Measurements from ENCODE around the gene ABCA2. TPM values are rescaled to one million over a fixed set of nuclear protein-coding genes. Genes with fewer than 3 reads are reported as not detected.
A peak's percentile ranks its signal among the peaks of the same experiment; 100 is the strongest.

ABCA2 gene
- total RNA-seq, 1 experiment from 2014 or later, result 19.2 TPM

DNA sequence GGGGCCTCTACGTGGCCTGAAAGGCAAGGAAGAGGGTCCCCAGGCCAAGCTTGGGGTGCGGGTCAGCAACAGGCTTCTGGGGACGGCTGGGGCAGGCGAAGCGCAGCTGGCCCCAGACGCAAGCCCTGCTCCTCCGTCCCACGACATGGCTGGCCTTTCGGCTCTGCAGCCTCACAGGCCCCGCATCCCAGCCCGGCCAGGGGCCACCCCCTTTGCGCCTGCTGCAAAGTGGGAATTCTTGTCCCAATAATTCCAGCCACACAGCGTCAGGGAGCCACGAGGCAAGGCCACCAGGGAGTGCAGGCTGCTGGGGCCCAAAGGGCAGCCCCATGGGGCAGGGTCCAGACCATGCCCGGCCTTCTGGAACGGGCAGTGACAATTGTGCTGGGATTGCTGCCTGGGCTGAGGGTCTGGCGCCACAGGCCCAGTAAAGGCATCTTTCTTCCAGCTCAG is 26.9 kb upstream of the ABCA2 start:
- H3K9me3 Mint-ChIP-seq, result no peaks in the 10 kb centered on the region
- no peak for TF ChIP-seq SP1 (CRISPR knock-in tag; conservative IDR thresholded peaks at IDR 0.05)
- TF ChIP-seq, protein P1, sequence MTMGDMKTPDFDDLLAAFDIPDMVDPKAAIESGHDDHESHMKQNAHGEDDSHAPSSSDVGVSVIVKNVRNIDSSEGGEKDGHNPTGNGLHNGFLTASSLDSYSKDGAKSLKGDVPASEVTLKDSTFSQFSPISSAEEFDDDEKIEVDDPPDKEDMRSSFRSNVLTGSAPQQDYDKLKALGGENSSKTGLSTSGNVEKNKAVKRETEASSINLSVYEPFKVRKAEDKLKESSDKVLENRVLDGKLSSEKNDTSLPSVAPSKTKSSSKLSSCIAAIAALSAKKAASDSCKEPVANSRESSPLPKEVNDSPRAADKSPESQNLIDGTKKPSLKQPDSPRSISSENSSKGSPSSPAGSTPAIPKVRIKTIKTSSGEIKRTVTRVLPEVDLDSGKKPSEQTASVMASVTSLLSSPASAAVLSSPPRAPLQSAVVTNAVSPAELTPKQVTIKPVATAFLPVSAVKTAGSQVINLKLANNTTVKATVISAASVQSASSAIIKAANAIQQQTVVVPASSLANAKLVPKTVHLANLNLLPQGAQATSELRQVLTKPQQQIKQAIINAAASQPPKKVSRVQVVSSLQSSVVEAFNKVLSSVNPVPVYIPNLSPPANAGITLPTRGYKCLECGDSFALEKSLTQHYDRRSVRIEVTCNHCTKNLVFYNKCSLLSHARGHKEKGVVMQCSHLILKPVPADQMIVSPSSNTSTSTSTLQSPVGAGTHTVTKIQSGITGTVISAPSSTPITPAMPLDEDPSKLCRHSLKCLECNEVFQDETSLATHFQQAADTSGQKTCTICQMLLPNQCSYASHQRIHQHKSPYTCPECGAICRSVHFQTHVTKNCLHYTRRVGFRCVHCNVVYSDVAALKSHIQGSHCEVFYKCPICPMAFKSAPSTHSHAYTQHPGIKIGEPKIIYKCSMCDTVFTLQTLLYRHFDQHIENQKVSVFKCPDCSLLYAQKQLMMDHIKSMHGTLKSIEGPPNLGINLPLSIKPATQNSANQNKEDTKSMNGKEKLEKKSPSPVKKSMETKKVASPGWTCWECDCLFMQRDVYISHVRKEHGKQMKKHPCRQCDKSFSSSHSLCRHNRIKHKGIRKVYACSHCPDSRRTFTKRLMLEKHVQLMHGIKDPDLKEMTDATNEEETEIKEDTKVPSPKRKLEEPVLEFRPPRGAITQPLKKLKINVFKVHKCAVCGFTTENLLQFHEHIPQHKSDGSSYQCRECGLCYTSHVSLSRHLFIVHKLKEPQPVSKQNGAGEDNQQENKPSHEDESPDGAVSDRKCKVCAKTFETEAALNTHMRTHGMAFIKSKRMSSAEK (CRISPR knock-in tag; IDR thresholded peaks at IDR 0.05; ENCODE audit: borderline replicate concordance), result no peak
- TF ChIP-seq PRRX2 (CRISPR knock-in tag; IDR thresholded peaks at IDR 0.05), result no peak
- TF ChIP-seq, protein P2, sequence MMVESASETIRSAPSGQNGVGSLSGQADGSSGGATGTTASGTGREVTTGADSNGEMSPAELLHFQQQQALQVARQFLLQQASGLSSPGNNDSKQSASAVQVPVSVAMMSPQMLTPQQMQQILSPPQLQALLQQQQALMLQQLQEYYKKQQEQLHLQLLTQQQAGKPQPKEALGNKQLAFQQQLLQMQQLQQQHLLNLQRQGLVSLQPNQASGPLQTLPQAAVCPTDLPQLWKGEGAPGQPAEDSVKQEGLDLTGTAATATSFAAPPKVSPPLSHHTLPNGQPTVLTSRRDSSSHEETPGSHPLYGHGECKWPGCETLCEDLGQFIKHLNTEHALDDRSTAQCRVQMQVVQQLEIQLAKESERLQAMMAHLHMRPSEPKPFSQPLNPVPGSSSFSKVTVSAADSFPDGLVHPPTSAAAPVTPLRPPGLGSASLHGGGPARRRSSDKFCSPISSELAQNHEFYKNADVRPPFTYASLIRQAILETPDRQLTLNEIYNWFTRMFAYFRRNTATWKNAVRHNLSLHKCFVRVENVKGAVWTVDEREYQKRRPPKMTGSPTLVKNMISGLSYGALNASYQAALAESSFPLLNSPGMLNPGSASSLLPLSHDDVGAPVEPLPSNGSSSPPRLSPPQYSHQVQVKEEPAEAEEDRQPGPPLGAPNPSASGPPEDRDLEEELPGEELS (CRISPR knock-in tag; IDR thresholded peaks at IDR 0.05), result 0 out of 2 replicates have a peak, but pooled peaks have one; percentile 6
- ATAC-seq (no peak), DNase-seq (ENCODE audit: low spot score) (no peak)
- no peaks in the 10 kb centered on the region for H3K36me3 Mint-ChIP-seq
- no peak overlapping the region for H3K4me3 Mint-ChIP-seq
- peaks cover 29% of the 10 kb centered on the region for H3K27me3 Mint-ChIP-seq (ENCODE audit: low read depth)
- CTCF ChIA-PET, result interaction anchor here (1.2 to 10.4 kb wide), 9 partner anchors 8 to 383 kb away, joined by 3 to 240 read pairs (median 10); partner anchors contain the start of genes ABCA2, NPDC1, PAXX and RNF224
- H3K27ac Mint-ChIP-seq, result no peak overlapping the region
- 0 out of 2 replicates have a peak, but pooled peaks cover 2% of the 10 kb centered on the region for H3K4me1 Mint-ChIP-seq
- POLR2A ChIA-PET, result interaction anchor here (1.0 to 1.3 kb wide), 2 partner anchors 32 to 146 kb away, joined by 3 to 4 read pairs; partner anchors contain the start of genes MAN1B1 and TPRN

DNA sequence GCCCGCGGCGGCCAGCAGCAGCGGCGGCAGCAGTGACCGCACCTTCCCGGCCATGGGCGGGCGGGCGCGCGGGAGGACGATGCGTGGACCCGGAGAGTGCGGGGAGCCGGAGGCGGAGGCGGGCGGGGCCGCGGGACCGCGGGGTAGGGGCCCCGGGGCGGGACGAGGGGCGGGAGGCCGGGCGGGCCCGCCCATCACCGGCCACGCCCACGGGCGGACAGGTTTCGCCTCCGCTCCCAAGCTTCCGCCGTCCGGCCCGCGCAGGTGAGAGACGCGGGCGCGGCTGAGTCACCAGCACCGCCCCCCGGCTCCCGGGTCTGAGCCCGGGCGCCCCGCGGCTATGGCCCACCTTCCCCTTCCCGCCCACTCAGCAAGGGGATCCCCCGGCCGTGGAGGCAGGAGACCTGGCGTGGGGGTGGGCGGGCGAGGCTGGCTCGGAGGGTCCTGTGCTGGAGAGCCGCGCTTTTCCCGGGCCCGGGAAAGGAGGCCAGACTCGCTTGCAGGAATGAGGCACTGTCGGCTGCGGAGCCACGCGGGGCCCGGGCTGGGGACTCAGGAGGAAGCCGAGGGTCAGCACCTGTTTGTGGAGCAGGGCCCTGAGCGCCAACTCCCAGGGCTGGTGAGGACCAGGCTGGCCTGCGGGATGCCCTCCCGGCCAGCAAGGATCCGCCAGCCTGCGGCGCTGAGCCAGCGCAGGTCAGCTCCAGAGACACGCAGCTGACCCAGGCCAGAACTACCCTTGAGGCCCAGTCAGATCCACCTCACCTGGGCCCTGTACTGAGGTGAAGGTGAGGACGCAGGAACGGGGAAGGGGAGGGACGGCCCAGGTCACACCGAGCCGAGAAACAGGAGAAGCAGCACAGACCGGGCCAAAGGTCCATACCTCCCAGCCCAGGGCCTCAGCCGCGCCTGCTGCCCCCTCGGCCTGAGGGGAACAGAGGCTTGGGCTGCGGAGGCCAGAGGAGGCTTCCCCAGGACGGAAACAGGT is 26.2 kb upstream of the ABCA2 start, which contains the start of gene ENTPD2:
TSS of gene ENTPD2 (minus strand) at position 118 of the 988 bp plus-strand sequence. CDS start at position 54, 64 bp downstream.
- Mint-ChIP-seq H3K36me3 (no peaks in the 10 kb centered on the region), H3K4me1 (peaks cover 6% of the 10 kb centered on the region; the same call in 1 of the 2 replicates), H3K27ac (no peak within 1 kb of the TSS), H3K4me3 (peak within 1 kb of the TSS; percentile 45), H3K9me3 (no peaks in the 10 kb centered on the region), H3K27me3 (ENCODE audit: low read depth) (peaks cover 37% of the 10 kb centered on the region)
- ChIA-PET POLR2A (interaction anchor here (1.0 kb wide), 1 partner anchor 32 kb away, joined by 3 read pairs; the partner anchor contains the start of gene MAN1B1), CTCF (interaction anchor here (0.7 to 10.4 kb wide), 10 partner anchors 13 to 383 kb away, joined by 3 to 240 read pairs (median 4); partner anchors contain the start of genes ABCA2, PAXX, RNF224 and SAPCD2)
- ATAC-seq (peak; percentile 52), DNase-seq (ENCODE audit: low spot score) (peak; percentile 56)
- TF ChIP-seq, protein P3, sequence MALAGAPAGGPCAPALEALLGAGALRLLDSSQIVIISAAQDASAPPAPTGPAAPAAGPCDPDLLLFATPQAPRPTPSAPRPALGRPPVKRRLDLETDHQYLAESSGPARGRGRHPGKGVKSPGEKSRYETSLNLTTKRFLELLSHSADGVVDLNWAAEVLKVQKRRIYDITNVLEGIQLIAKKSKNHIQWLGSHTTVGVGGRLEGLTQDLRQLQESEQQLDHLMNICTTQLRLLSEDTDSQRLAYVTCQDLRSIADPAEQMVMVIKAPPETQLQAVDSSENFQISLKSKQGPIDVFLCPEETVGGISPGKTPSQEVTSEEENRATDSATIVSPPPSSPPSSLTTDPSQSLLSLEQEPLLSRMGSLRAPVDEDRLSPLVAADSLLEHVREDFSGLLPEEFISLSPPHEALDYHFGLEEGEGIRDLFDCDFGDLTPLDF (CRISPR knock-in tag; IDR thresholded peaks at IDR 0.05), result no peak
- TF ChIP-seq NR1H2 (CRISPR knock-in tag; IDR thresholded peaks at IDR 0.05), result no peak
- TF ChIP-seq, protein P2 (CRISPR knock-in tag; IDR thresholded peaks at IDR 0.05), result 0 out of 2 replicates have a peak, but pooled peaks have one; percentile 24
- no peak for TF ChIP-seq ZBTB21 (CRISPR knock-in tag; IDR thresholded peaks at IDR 0.05; ENCODE audit: borderline replicate concordance)
- TF ChIP-seq HMGA2 (CRISPR knock-in tag; IDR thresholded peaks at IDR 0.05), result no peak
- TF ChIP-seq, protein P4, sequence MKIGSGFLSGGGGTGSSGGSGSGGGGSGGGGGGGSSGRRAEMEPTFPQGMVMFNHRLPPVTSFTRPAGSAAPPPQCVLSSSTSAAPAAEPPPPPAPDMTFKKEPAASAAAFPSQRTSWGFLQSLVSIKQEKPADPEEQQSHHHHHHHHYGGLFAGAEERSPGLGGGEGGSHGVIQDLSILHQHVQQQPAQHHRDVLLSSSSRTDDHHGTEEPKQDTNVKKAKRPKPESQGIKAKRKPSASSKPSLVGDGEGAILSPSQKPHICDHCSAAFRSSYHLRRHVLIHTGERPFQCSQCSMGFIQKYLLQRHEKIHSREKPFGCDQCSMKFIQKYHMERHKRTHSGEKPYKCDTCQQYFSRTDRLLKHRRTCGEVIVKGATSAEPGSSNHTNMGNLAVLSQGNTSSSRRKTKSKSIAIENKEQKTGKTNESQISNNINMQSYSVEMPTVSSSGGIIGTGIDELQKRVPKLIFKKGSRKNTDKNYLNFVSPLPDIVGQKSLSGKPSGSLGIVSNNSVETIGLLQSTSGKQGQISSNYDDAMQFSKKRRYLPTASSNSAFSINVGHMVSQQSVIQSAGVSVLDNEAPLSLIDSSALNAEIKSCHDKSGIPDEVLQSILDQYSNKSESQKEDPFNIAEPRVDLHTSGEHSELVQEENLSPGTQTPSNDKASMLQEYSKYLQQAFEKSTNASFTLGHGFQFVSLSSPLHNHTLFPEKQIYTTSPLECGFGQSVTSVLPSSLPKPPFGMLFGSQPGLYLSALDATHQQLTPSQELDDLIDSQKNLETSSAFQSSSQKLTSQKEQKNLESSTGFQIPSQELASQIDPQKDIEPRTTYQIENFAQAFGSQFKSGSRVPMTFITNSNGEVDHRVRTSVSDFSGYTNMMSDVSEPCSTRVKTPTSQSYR (CRISPR knock-in tag; IDR thresholded peaks at IDR 0.05), result no peak
- TF ChIP-seq, protein P5, sequence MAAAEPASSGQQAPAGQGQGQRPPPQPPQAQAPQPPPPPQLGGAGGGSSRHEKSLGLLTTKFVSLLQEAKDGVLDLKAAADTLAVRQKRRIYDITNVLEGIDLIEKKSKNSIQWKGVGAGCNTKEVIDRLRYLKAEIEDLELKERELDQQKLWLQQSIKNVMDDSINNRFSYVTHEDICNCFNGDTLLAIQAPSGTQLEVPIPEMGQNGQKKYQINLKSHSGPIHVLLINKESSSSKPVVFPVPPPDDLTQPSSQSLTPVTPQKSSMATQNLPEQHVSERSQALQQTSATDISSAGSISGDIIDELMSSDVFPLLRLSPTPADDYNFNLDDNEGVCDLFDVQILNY (CRISPR knock-in tag; IDR thresholded peaks at IDR 0.05), result no peak
- no peak for TF ChIP-seq CBFB (CRISPR knock-in tag; IDR thresholded peaks at IDR 0.05; ENCODE audit: low read depth)
- TF ChIP-seq SP1 (CRISPR knock-in tag; conservative IDR thresholded peaks at IDR 0.05), result 0 out of 2 replicates have a peak, but pooled peaks have one; percentile 53
- no peak for TF ChIP-seq ELF4 (CRISPR knock-in tag; IDR thresholded peaks at IDR 0.05; ENCODE audit: low read depth)
- 0 out of 2 replicates have a peak, but pooled peaks have one; percentile 24 for TF ChIP-seq GABPB1 (CRISPR knock-in tag; IDR thresholded peaks at IDR 0.05)
- TF ChIP-seq ZNF317 (CRISPR knock-in tag; IDR thresholded peaks at IDR 0.05; ENCODE audit: borderline replicate concordance, low read depth), result no peak
- TF ChIP-seq TEAD4 (CRISPR knock-in tag; IDR thresholded peaks at IDR 0.05), result no peak
